Hippocampal formation (tissue), 2 donors: ENCODE measurements around the gene FRG2C.
"Not testable (repeated sequence)": the region's sequence is repeated elsewhere in the genome, so short reads cannot be mapped to it uniquely, and the experiment has no call there.

Source experiments
- DNase-seq, 2 donors: peaks; one replicate each; lab custom pipeline; 2025; lab: John Stamatoyannopoulos, UW

FRG2C gene

GRCh38 chr3:75669348-75670297 lies 5.5 kb downstream of the FRG2C start:
- not testable (repeated sequence) for DNase-seq

GRCh38 chr3:75670298-75671286 lies 6.5 kb downstream of the FRG2C start:
- not testable (repeated sequence) for DNase-seq

DNA sequence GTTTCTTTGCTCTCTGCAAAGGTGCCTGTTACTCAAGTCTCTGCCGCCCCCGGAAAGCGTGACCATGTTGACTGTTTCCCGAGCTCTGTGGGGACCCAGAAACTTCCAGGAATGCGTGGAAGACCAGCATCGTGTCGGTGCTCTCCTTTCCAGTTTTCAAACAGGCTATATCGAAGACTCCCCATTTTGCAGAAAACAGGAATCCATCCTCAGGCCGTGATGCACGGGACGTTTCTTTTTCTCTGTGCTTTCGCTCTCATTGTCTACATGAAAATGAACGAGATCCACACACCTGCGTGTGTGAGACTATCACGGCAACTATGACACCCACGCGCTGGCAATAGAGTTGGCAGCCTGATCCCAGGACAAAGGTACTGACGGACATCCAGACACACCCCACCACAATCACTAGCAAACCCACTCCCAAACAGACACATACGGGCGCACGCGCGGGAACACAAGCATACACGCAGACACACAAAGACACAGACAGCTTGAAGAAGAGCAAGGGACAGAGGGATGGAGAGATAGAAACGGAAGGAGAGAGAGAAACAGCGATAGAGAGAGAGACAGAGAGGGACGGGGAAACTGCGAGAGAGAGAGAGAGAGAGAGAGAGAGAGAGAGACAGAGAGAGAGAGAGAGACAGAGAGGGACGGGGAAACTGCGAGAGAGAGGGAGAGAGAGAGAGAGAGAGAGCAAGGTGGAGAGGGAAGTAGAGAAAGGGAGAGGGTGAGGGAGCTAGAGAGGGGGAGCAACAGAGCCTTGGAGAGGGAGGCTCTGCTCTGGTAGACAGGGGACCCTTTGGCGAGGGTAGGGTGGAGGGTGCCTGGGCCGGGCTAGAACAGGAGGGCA lies 7.4 kb downstream of the FRG2C start:
- DNase-seq: not testable (repeated sequence)

GRCh38 chr3:75672140-75672775 lies 8.1 kb downstream of the FRG2C start:
- not testable (repeated sequence) for DNase-seq

DNA sequence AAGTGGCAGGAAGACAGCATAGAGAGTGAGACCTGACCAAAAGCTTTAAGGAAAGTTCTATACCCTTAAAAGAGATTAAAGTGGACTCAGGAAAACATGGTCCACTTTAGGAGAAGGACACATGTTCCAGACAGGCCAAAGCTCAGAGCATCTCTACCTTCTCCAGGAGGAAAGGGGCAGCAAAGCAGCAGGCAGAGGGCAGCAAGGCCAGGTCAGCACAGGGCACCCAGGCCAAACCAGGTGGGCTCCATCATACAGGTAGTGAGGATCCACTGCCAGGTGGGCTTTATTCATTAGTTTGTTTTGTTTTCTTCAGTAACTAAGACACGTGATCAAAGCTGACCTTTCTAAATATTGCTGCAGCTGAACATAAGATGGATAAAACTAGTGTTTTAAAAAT lies 19.8 kb downstream of the FRG2C start:
- DNase-seq: not testable (repeated sequence)

- DNase-seq: no peak
These were observed 23.2 kb downstream of the FRG2C start for GRCh38 chr3:75687323-75687722.

- DNase-seq: no peak
These were observed 27.9 kb downstream of the FRG2C start for GRCh38 chr3:75692061-75692460.
